CD4-positive, alpha-beta T cell treated with Interleukin-17A for 1 hour (primary cell): ENCODE results near the gene TFDP3.

Experiments used
- DNase-seq: peaks from one replicate; pipeline ENCODE4 v3.0.0-alpha.2; 2020

Gene TFDP3, protein sequence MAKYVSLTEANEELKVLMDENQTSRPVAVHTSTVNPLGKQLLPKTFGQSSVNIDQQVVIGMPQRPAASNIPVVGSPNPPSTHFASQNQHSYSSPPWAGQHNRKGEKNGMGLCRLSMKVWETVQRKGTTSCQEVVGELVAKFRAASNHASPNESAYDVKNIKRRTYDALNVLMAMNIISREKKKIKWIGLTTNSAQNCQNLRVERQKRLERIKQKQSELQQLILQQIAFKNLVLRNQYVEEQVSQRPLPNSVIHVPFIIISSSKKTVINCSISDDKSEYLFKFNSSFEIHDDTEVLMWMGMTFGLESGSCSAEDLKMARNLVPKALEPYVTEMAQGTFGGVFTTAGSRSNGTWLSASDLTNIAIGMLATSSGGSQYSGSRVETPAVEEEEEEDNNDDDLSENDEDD

DNA sequence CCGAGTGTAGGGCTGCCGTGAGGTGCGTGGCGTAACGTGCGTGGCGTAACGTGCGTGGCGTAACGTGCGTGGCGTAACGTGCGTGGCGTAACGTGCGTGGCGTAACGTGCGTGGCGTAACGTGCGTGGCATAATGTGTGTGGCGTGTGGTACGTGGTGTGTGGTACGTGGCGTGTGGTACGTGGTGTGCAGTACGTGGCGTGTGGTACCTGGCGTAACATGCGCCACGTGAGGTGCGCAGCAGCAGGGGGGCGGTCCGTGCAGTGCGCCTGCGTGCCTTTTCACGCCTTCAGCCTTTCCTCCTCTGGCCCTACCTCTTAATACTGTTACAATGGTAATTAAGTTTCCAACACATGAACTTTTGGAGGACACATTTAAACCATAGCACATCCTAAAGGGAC, at the start of gene TFDP3:
Gene TFDP3, minus strand, starts transcription at position 26 of the 400 bp plus-strand sequence. CDS start 95 bp downstream, outside the sequence.
- no peak for DNase-seq

DNA sequence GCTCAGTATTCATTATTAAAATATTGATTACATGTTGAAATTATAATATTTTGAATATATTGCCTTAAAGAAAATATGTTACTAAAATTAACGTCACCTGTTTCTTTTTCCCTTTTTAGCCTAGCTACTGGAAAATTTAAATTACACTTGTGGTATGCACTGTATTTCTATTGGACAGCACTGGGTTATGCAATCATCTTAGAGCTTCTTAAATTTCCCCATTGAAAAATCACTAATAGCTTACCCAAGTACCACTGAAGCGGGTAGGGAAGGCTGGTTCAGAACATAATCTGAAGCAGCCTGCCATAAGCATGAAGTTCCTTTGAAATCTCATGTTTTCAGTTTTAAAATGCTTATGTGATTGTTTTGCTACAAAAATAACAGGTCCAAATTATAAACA, 49.5 kb upstream of the TFDP3 start:
- DNase-seq, result no peak

DNA sequence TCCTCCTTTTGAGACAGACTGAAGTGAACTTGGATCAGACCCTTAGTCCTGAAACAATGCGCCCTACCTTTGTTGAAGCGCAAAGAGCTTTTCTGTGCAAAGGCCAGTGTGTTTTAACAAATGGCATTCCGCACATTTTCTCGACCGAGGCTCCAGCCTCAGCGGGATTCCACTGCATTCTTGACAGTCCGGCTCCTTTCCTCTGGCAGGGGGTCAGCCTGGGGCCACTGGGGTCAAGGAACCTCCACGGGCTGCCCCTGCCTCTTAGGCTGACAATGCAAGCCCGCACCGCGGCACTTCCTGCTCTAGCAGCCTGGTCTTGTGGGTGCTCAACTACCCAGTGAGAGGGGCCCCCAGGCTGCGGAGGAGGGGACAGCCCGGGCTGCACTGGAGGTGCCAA, 47.2 kb upstream of the TFDP3 start:
- no peak for DNase-seq

DNA sequence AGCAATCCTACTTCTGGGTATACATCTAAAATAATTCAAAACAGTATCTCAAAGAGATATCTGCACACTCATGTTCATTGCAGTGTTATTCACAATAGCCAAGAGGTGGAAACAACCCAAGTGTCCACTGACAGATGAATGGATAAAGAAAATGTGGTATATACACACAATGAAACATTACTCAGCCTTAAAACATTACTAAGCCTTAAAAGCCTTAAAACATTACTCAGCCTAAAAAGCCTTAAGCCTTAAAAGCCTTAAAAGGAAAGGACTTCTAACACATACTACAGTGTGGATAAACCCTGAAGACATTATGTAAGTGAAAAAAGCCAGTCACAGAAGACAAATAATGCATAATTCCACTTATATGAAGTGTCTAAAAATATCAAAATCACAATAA, 40.3 kb upstream of the TFDP3 start:
- no peak for DNase-seq

DNA sequence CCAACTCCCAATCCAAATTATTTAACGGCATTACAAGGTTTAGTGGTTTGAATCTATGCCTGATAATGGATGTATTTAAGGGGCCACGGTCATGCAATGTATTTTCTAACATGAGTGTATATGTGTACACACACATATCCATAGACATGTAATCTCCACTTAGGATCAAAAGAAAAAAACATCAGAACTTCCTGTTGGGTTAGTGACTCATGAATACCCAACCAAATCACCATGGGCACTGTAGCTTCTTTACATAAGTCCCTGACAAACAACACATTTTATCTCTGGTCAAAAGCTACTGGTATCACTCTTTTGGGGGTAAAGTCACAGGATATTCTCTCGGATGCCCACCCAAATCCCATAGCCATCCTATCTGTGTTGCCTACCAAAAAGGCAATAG, 36.5 kb upstream of the TFDP3 start:
- DNase-seq, result no peak

DNA sequence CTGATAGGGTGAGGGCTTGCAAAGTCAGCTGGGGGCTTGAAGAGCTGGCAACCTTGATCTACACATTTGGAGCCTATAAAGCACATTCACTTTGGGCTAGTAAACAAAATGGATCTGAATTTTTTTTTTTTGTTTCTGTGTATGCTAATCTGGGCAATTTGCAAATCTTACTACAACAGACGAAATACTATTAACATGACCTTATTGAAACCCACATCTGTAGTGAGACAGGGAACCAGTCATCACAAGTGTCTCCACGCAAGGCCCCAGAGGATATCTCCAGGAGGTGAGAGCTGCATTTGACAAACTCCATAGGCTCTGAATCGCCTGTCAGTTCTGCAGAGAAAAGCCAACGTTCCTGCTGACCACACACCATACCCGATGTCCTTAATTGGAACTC, 33.0 kb upstream of the TFDP3 start:
- DNase-seq, result no peak

DNA sequence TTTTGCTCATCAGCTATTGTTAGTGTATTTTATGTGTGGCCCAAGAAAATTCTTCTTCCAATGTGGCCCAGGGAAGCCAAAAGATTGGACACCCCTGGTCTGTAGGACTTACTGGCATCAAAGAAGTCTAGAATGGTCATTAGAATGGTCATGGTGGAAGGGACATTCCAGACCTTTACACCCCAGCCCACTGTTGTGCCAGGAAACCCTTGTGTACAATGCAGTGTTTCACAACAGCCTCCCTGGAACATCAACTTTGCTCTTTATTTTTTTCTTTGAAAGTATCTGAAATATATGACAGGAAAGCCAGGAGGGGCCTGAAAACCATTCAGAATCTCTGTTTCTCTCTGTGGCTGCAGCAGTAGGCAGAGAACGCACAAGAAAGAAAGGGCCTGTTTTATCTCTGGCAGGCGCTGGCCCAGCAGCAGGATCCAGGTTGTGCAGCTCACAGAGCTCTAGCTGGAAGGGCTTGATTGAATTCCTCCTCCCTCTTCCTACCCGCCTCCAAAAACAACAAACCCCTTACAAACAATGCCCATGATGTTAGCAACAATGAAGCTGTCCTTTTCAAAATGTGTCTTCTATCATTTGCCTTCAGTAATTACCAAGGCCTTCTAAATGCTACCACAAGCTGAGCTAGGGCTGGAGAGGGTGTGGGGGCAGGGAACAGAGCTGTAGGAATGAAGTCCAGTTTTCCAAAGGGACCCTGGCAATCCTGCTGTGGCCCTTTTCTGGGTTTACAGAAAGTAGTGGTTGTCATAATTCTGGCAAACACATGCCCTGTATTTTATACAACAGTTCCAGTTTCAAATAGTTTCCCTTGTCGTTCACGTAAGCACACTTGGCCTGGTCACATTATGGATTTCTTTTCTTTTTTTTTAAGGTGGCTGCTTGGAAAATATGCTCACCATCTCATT, 32.3 kb upstream of the TFDP3 start:
- DNase-seq, result no peak

DNA sequence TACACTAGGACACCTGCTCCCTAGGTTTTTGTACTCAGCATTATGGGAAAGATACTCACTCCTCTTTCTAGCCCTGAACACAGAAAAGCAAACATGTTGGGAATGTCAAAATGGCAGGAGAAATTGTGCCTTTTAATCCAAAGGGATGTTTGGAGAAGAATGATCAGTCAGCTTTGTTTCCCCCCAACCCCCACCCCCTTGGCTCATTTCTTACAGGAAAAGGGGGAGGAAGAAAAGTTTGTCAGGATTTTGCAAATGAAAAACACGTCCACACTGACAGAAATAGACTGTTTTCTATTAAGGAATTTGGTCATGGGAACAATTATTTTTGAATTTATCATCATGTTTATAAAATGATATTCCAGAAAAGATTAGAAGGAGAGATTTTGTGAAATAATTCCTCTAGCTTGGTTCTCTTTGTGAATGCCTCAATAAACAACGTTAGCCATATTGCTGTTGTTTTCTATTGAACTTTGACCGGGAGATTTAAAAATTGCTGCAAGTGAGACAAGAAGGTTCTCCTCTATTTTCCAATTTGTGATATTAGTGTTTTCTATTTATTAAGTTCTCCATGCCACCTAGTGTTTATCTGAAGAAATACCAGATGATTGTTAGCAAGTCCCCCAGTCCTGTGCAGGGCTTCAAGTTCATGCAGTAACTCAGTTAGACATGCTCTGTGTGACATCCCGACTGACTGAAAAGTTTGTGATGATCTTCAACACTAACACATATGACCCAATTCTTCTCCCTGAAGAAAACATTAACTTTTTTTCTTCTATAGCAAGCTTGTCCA, 31.3 kb upstream of the TFDP3 start:
- DNase-seq, result no peak

DNA sequence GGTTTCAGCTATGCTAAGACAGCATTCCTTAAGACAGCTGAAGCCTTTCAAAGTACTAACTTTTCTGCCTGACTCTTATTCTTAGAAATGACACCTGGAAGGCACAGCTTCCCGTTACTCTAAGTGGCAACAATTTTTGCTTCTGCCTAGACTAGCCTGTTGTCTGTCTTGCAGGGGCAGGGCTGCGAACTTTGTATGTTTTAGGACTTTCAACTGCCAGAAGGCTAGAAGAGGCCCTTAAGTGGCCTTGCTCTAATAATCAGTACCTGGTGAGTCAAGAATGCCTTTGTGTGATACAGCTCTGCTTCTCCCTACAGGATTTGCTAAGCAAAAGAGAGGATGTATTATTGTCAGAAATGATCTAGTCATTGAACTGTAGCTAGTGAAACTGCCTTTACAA, 30.0 kb upstream of the TFDP3 start:
- DNase-seq, result no peak

DNA sequence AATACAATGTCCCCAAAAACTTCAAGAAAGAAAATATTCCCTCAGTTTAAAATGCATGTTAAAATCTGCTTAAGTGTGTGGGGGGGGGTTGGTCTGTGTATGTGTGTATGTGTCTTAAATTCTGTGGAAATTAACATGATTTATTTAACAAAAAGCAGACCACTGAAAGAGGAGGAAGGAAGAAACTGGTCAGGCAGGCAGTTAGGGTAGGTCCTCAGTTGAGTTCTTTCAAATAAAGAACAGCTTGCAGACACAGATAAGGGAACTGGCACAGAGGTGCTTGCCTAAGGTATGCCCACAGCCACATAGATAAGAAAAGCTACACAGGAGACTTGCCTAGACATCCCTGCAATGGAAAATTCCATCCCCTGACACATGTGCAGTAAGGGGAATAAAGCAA, 28.8 kb upstream of the TFDP3 start:
- no peak for DNase-seq

DNA sequence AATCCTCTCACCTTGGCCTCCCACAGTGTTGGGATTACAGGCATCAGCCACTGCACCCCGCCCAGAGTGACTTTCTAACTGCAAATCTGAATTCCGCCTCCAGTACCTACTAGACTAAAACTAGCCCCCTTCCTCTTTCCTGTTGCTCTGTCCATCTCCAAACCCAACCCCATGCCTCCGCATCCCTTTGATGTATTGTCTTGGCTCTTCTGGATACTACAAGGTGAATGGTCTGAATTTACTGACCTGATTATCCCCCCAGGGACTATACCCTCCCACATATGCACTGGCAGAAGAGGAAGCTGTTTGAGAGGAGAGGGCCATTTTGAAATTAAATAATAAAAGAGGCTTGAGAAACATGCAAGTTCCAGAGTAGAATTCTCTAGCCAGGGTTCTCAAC, 17.7 kb upstream of the TFDP3 start:
- DNase-seq, result no peak

DNA sequence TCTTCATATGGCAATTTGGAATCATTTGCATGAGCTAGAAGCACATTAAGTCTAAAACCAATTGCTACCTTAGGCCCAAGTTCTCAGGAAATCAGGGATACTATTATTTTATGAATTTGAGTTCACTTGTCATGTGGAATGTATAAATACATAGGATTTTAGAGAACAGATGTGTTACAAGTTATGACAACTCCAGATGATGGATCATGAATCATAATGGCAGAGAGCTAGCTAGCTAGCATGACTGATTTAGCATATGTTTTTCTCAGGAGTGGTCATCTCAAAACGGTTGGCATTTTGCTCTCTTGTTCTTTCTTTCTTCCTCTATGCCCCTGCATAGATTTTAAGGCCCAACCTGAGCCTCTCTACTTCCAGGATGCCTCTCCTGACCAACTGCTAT, 14.2 kb upstream of the TFDP3 start:
- DNase-seq, result no peak

DNA sequence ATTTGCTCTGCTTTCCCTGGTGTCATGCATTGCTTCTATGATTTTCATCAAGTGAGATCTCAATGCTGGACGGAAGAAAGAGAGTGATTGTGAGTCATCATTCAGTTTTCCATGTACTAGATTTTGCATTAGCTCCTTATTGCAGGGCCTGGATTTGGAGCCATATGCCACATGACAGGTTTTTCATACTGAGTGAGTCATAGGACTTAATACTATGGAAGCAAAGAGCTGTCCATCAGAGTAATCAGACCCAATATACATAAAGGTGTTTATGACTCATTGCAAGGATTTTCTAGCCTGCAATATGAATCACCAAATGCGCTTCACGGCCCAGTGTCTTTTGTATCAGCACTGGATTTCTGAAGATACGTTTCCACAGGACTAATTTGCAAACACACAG, 11.2 kb upstream of the TFDP3 start:
- no peak for DNase-seq

DNA sequence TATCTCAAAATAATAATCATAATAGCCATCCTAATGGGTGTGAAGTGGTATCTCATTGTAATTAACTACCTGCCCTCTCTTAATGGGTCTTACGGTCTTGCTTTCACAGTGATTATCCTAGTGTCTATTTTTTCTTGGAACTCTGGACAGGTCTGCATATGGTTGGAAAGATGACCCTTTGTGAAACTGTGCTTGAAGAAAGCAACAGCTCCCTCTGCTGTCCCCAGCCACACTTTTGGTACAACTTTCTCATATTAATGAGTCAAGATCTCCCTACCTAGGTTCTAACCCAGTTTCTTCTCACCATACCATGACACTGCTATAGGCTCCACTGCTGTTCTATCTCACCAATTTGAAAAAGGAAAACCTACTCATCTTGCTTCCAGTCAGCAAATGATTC, 2.4 kb downstream of the TFDP3 start:
- DNase-seq, result no peak

DNA sequence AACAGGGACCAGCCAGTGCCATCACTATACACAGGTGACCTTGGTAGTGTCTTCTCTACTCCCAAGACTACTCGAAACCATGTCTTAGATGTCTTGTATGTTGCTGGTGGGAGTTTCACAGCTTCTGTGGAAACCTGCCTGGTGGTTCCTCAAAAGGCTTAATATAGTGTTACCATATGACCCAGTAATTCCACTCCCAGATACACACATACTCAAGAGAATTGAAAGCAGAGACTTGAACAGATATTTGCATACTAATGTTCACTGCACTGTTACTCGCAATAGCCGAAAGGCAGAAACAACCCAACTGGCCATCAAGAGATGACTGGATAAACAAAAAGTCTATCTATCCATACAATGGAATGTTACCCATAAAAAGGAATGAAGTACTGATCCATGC, 3.1 kb downstream of the TFDP3 start:
- no peak for DNase-seq

DNA sequence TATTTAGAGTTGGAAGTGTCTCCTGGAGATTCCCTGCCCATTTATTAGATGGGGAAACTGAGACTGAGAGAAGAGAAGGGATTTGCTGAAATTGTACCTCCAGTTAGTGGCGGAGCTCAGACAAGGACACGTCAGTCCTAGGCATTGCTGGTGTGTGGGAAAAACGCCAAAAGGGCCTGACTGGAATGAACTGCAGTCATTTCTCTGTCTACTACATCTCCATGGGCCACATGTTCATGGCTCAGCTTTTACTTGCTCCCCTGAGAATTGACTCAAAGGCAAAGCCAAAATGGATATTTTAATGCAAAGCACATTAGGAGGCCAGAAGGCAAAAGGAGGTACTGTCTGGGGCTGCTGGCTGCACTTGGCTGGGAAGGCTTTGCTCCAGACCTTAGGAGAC, 3.9 kb downstream of the TFDP3 start:
- DNase-seq, result no peak

DNA sequence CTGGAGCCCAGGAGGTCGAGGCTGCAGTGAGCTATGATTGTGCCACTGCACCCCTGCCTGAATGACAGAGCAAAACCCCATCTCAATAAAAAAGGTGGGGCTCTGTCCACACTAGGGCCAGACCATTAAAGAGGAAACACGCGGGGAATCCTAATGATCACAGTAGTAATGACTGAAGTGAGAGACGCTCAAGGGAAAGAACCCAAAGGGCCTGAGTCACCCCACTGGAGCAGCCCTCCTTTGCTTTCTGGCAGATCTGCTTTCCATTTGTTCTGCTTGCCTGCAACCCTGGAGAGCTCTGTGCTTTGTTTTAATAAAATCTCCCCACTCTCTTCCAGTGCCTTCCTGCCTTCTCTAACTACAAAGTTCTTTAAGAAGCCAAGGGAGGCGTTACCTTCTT, 5.0 kb downstream of the TFDP3 start:
- DNase-seq, result no peak

DNA sequence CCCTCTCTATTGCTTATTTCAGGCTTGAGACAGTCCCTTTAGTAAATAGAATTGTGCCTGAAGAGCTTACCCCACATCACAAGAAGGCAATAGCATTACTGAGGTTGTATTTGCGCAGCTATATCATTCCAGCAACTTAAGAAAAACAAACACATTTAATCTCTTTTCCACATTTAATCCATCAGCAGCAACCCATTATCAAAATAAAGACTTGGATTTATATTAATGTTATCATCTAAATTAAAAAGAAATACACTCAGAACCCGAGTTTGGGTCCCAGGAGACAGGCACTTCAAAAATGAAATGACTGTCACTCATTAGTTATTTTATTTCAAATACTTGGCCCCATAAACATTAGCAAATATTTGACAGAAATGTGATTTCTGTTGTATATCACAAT, 10.4 kb downstream of the TFDP3 start:
- DNase-seq, result no peak

DNA sequence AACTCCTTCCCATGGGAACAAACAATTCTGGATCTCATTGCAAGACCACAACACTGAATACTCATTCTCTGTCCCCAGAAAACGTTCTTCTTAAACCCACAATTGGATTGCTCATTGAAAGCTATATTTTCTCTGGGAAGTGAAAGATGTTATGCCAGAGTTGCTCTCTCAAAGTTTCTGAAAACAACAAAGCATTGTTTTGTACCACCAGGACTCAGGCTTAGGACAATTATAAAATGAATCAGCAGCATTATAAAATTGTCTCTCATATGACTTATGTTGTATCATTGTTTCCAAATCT, 26.5 kb downstream of the TFDP3 start:
- no peak for DNase-seq

DNA sequence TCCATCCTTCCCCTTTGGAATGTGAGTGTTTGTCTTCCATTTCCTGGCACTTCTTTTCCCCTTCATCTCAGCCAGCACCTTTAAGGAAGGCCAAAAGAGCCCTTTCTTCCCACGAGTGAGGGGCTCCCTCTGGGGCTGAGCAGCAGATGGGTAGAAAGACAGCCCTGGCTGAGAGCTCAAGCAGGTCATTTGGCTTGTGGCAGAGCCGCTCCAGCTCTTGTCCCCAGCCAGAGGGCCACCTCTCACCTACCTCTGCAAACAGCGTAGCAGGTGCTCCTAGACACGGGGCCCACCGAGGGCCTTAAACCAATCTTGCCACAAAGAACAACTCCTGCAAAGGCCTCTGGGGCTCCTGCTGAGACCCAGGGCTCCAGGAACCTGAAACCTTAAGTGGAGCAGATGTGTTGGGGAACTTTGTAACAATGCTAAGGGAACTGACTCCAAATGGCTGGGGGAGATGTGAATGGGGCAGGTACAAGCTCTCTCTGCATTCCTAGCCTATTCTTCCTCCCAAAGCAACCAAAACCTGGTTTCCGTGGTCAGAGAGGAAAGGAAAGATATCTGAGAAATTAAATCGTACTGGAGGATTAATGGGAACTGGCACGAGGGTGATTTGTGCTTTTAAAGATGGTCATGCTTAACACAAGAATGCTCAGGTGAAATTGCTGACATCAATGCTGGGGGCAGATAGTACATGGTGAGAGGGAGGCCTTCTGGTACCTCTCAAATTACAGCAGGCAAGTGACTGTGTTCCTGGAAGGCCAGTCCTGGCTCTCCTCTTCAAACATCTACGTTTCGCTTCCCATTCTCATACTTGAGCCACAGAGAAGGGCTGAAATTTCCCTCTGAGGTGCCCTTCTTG, 27.0 kb downstream of the TFDP3 start:
- no peak for DNase-seq

DNA sequence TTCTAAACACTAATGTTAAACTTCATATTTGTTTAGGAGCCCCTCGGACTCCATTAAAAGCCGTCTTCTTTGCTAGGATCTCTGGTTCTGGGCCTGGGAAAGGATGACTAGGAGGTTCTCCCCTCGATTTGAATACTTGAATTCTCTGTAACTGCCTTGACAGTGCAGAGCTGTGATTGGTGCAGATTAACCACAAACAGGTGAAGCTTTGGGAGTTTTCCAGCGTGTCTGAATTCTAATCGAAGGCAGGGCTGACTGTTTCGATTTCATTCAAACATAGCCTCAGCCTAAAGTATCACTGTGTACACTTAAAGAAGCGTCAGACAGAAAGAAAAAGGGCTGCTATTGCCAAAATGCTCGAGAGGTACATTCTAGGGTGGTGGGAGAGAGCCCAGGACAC, 29.0 kb downstream of the TFDP3 start:
- DNase-seq, result no peak

DNA sequence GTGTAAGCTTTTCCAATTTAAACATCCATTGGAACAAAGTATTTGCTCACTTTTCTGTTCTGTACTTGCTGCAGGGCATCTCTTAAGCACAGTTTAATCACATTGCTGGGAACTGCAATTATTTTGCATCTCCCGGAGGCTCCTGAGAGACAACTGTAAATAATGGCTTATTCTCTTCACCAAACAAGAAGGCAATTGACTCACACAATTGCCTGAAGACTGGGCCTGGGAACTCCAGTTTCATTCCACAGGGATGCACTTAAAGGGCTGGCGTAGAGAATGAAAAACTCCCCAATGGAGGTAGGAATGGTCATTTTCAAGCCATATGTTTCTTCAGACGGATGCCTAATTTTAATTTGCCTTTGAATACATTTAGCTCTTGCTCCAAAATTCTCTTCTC, 29.5 kb downstream of the TFDP3 start:
- DNase-seq, result no peak

DNA sequence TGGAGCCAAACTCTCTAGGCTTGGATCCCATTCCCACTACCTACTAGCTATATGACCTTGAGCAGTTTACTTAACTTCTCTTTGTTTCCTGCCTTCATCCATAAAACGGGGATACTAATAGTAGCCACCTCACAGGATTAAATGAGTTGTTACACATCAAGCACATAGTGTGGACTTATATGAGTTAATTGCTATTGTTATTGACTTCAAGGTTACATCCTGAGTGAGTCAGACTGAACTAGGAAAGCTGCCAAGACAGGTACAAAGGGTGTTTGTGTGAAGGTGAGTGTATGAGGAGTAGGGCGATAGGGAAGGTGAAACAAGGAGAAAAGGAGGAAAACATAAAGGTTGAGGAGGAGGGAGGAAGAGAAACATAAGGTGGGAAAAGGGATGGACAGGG, 32.2 kb downstream of the TFDP3 start:
- no peak for DNase-seq
